MM.1S (cell line): Measurements from ENCODE around the gene PHYH.

ENCODE experiments used
- CTCF ChIP-seq: fragments of 300-600 bp; sonication (generic); IDR thresholded peaks from 2 replicates; pipeline ENCODE4 v1.5.1; 2016; ENCODE audit warnings: antibody characterized with exemption, low read length, mixed read lengths
- EZH2 ChIP-seq: fragments of 300-600 bp; sonication (generic); optimal IDR thresholded peaks from 2 replicates; pipeline ENCODE3; 2017; ENCODE audit warnings: low read depth, mild to moderate bottlenecking, antibody characterized with exemption, low read length, mixed read lengths

- TF ChIP-seq CTCF: no peak
- no peak for TF ChIP-seq EZH2
These were observed 19.3 kb upstream of the PHYH start for GRCh38 chr10:13319166-13319565.
